Tibial artery (tissue), 4 donors: ENCODE measurements around the gene DNAJB8.

Experiments used
- DNase-seq, 2 donors: peaks; one replicate each; pipeline ENCODE4 v3.0.0-alpha.2; 2019
- H3K27ac ChIP-seq, 2 donors: fragments of 200-600 bp; sonication (generic) in 1 of 2; 1 replicate in 1 of 2; 2 replicates in 1 of 2; pipeline ENCODE4 v1.5.1; 2018 to 2019; ENCODE audit warnings: mild to moderate bottlenecking in 1 of 2
- H3K27me3 ChIP-seq, 2 donors: fragments of 200-600 bp; sonication (generic) in 1 of 2; one replicate each; pipeline versions ENCODE4 v1.5.1 to v1.6.0; 2016 to 2019
- H3K36me3 ChIP-seq, 3 donors: fragments of 200-600 bp; sonication (generic) in 2 of 3; one replicate each; pipeline ENCODE4 v1.5.1; 2016 to 2019; ENCODE audit warnings: mild to moderate bottlenecking in 2 of 3
- H3K4me1 ChIP-seq, 4 donors: fragments of 200-600 bp; sonication (generic) in 2 of 4; 1 replicate in 3 of 4; 2 replicates in 1 of 4; pipeline ENCODE4 v1.5.1; 2016 to 2019
- H3K4me3 ChIP-seq, 2 donors: fragments of 200-600 bp; sonication (generic) in 1 of 2; 1 replicate in 1 of 2; 2 replicates in 1 of 2; pipeline ENCODE4 v1.5.1; 2018 to 2019; ENCODE audit warnings: mild to moderate bottlenecking in 2 of 2
- H3K9me3 ChIP-seq, 3 donors: fragments of 200-600 bp; sonication (generic) in 1 of 3; one replicate each; pipeline ENCODE4 v1.5.1; 2016 to 2019
- CTCF ChIP-seq, 2 experiments: fragments of 200-600 bp in 1 of 2; fragments of 450-650 bp in 1 of 2; IDR thresholded peaks; one replicate each; pipeline ENCODE4 v1.5.1; 2017 to 2019; ENCODE audit warnings: antibody characterized with exemption in 2 of 2, mild to moderate bottlenecking in 1 of 2, moderate library complexity in 1 of 2
- intact Hi-C: fragments of 100-400 bp; cut with DNase I; formaldehyde crosslinking; loops from one replicate; pipeline ENCODE4 v1.15.0; 2023; ENCODE audit warnings: low total_unique reads

The DNAJB8 gene

DNA sequence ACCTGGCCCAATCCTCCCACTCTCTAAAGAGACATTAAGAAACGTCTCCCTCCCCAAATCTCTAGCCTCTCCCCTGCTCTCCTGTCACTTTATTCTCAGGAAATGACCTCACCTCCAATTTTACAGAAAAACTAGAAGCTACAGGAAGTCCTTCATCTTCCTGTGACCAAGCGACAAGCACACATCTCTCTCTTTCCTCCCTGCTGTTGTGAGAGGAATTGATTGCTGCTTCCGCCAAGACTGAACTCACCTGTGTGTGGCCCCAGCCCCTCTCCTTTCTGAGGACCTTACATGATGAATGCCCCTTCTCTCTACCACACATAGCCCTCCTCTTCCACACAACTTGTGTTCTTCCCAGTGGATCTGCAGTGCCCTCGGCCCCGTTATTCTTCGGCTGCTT lies 18.2 kb downstream of the DNAJB8 start:
- intact Hi-C loops = no loop called here
- TF ChIP-seq CTCF (IDR thresholded peaks at IDR 0.05) = no peak
- Histone ChIP-seq H3K27ac (no peak overlapping the region), H3K4me3 (no peak overlapping the region), H3K27me3 (peaks cover 0 to 10% of the 10 kb centered on the region in 2 donors), H3K36me3 (no peaks in the 10 kb centered on the region), H3K4me1 (no peaks in the 10 kb centered on the region), H3K9me3 (no peaks in the 10 kb centered on the region)
- no peak for DNase-seq

GRCh38 chr3:128447561-128448013 lies 19.1 kb downstream of the DNAJB8 start:
- no peak for DNase-seq
- Histone ChIP-seq H3K9me3 (no peaks in the 10 kb centered on the region), H3K4me1 (no peaks in the 10 kb centered on the region), H3K36me3 (no peaks in the 10 kb centered on the region), H3K27ac (no peak overlapping the region), H3K4me3 (no peak overlapping the region), H3K27me3 (peaks cover 0 to 3% of the 10 kb centered on the region in 2 donors)
- TF ChIP-seq CTCF (IDR thresholded peaks at IDR 0.05) = no peak
- intact Hi-C loops = no loop called here

GRCh38 chr3:128446821-128447220 lies 19.9 kb downstream of the DNAJB8 start:
- no peak overlapping the region for H3K4me3 ChIP-seq
- intact Hi-C loops = no loop called here
- no peaks in the 10 kb centered on the region for H3K27me3 ChIP-seq
- no peaks in the 10 kb centered on the region for H3K36me3 ChIP-seq
- no peak overlapping the region for H3K27ac ChIP-seq
- H3K4me1 ChIP-seq = no peaks in the 10 kb centered on the region
- H3K9me3 ChIP-seq = no peaks in the 10 kb centered on the region
- DNase-seq = no peak
- TF ChIP-seq CTCF (IDR thresholded peaks at IDR 0.05) = no peak

DNA sequence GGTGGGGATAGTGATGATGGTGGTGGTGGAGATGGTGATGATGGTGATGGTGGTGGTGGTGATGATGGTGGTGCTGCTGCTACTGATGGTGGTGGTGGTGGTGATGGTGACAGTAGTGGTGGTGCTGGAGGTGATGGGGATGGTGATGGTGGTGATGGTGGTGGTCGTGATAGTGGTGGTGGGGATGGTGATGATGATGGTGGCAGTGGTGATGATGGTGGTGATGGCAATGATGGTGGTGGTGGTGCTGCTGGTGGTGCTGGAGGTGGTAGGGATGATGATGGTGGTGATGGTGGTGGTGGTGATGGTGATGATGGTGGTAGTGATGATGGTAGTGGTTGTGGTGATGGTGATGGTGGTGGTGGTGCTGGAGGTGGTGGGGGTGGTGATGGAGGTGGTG lies 21.3 kb downstream of the DNAJB8 start:
- Histone ChIP-seq H3K27me3 (no peaks in the 10 kb centered on the region), H3K4me3 (no peak overlapping the region), H3K4me1 (no peaks in the 10 kb centered on the region), H3K36me3 (no peaks in the 10 kb centered on the region), H3K27ac (no peak overlapping the region), H3K9me3 (no peaks in the 10 kb centered on the region)
- DNase-seq = no peak
- no peak for TF ChIP-seq CTCF (IDR thresholded peaks at IDR 0.05)
- intact Hi-C loops = no loop called here

DNA sequence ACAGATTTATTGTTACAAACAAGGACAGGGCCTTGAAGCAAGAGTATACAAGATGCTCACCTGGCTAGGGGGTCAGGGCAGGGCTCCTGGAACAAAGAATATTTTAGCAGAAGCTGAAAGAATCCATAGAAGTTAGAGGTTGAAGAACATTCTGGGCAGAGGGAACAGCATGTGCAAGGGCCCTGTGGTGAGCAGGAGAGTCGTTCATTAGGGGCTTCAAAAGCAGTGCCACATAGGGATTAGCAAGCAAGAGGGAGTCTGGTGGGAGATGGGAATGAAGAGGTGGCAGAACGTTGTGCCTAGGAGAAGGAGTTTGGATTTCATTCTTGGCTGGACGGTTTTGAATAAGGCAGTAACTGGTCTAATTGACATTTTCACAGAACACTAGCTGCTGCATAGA lies 22.9 kb downstream of the DNAJB8 start:
- H3K27ac ChIP-seq = no peak overlapping the region
- no peak for DNase-seq
- no peaks in the 10 kb centered on the region for H3K9me3 ChIP-seq
- H3K27me3 ChIP-seq = peaks cover 0 to 12% of the 10 kb centered on the region in 2 donors
- H3K36me3 ChIP-seq = no peaks in the 10 kb centered on the region
- no peak for TF ChIP-seq CTCF (IDR thresholded peaks at IDR 0.05)
- no peak overlapping the region for H3K4me3 ChIP-seq
- no peaks in the 10 kb centered on the region for H3K4me1 ChIP-seq
- intact Hi-C loops = no loop called here

DNA sequence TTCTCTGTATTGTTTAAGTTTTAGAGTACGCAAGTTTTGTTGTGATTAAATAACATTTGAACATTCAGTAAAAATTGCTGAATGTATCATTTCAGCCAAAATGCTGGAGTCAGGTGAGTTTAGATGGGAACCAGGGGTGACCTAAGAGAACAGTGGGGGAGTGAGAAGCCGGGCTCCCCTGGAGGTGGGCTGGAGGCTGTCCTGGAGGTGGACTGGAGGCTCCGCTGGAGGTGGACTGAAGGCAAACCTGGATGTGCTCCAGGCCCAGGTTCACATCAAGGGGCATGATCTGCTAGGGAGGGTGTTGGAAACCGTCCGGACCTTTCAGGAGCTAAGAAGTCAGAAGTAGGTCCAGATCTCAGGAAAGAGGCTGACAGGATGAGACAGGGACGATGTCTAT lies 23.7 kb downstream of the DNAJB8 start:
- Histone ChIP-seq H3K27ac (no peak overlapping the region), H3K36me3 (no peaks in the 10 kb centered on the region), H3K4me1 (no peaks in the 10 kb centered on the region), H3K9me3 (no peaks in the 10 kb centered on the region), H3K4me3 (no peak overlapping the region), H3K27me3 (peaks cover 0 to 19% of the 10 kb centered on the region in 2 donors)
- intact Hi-C loops = no loop called here
- no peak for DNase-seq
- no peak for TF ChIP-seq CTCF (IDR thresholded peaks at IDR 0.05)
